Erythroblast (primary cell): Measurements from ENCODE around the gene TRIP13.
"Not testable (repeated sequence)": the region's sequence is repeated elsewhere in the genome, so short reads cannot be mapped to it uniquely, and the experiment has no call there.

ENCODE experiments used
- GATA1 ChIP-seq: IDR thresholded peaks from 2 replicates; pipeline ENCODE4 v1.6.1; 2011; ENCODE audit warnings: low read depth, mild to moderate bottlenecking, control low read depth, low read length, moderate library complexity
- POLR2A ChIP-seq: IDR thresholded peaks from 2 replicates; pipeline ENCODE4 v1.6.1; 2011; ENCODE audit warnings: mild to moderate bottlenecking, low read length

GRCh38 chr5:934381-934967 is 41.8 kb downstream of the TRIP13 start:
- TF ChIP-seq POLR2A, GATA1: not testable (repeated sequence)
